Astrocyte (in vitro differentiated cells and primary cell): ENCODE data around the gene EPS15. TPM values are rescaled to one million over a fixed set of nuclear protein-coding genes. Genes with fewer than 3 reads are reported as not detected.
A peak's percentile ranks its signal among the peaks of the same experiment; 100 is the strongest.

Experiments used
- DNase-seq: peaks from one replicate; pipeline ENCODE4 v3.0.0-alpha.2; 2010; ENCODE audit warnings: low read depth
- FAIRE-seq: peaks from 2 replicates; lab custom pipeline; 2011; peaks lifted over from hg19 to GRCh38; lab: Jason Lieb, UNC
- H2AFZ ChIP-seq: 2 replicates; pipeline ENCODE4 v1.6.0; 2012; ENCODE audit warnings: low read depth, low read length, inconsistent platforms
- H3K27ac ChIP-seq: 2 replicates; pipeline ENCODE4 v1.5.1; 2011; ENCODE audit warnings: low read depth, low read length, inconsistent platforms
- H3K27me3 ChIP-seq: 2 replicates; pipeline ENCODE4 v1.6.0; 2011; ENCODE audit warnings: low read length, inconsistent platforms; ENCODE audit not compliant: insufficient read depth
- H3K36me3 ChIP-seq: 2 replicates; pipeline ENCODE4 v1.5.1; 2011; ENCODE audit warnings: low read length, inconsistent platforms; ENCODE audit not compliant: insufficient read depth
- H3K4me1 ChIP-seq: 2 replicates; pipeline ENCODE4 v1.5.1; 2011; ENCODE audit warnings: low read length, inconsistent platforms; ENCODE audit not compliant: insufficient read depth
- H3K4me2 ChIP-seq: 2 replicates; pipeline ENCODE4 v1.6.0; 2012; ENCODE audit warnings: low read length, inconsistent platforms
- H3K4me3 ChIP-seq: 2 replicates; pipeline ENCODE4 v1.5.1; 2011; ENCODE audit warnings: low read depth, mild to moderate bottlenecking, low read length, inconsistent platforms; ENCODE audit not compliant: insufficient read depth
- H3K79me2 ChIP-seq: 2 replicates; pipeline ENCODE4 v1.6.0; 2012; ENCODE audit warnings: mild to moderate bottlenecking, low read length, inconsistent platforms; ENCODE audit not compliant: insufficient read depth
- H3K9ac ChIP-seq: 2 replicates; pipeline ENCODE4 v1.6.0; 2012; ENCODE audit warnings: mild to moderate bottlenecking, low read length, inconsistent platforms
- H3K9me3 ChIP-seq: 2 replicates; pipeline ENCODE4 v1.5.1; 2012; ENCODE audit warnings: low read depth, mild to moderate bottlenecking, low read length, inconsistent platforms; ENCODE audit not compliant: insufficient read depth
- H4K20me1 ChIP-seq: 2 replicates; pipeline ENCODE4 v1.6.0; 2012; ENCODE audit warnings: low read length, inconsistent platforms; ENCODE audit not compliant: insufficient read depth
- H3K27ac Mint-ChIP-seq: one replicate; pipeline ENCODE4 v1.8.0; 2021; ENCODE audit warnings: mild to moderate bottlenecking, mixed read lengths; ENCODE audit not compliant: unreplicated experiment
- H3K27me3 Mint-ChIP-seq: one replicate; pipeline ENCODE4 v1.8.0; 2021; ENCODE audit warnings: low read depth, mixed read lengths; ENCODE audit not compliant: unreplicated experiment
- H3K36me3 Mint-ChIP-seq: one replicate; pipeline ENCODE4 v1.8.0; 2021; ENCODE audit warnings: low read depth, mixed read lengths; ENCODE audit not compliant: unreplicated experiment
- H3K4me1 Mint-ChIP-seq: one replicate; pipeline ENCODE4 v1.8.0; 2021; ENCODE audit warnings: low read depth, mixed read lengths; ENCODE audit not compliant: unreplicated experiment
- H3K4me3 Mint-ChIP-seq: one replicate; pipeline ENCODE4 v1.8.0; 2021; ENCODE audit warnings: mild to moderate bottlenecking, moderate library complexity, mixed read lengths; ENCODE audit not compliant: unreplicated experiment
- H3K9me3 Mint-ChIP-seq: one replicate; pipeline ENCODE4 v1.8.0; 2021; ENCODE audit warnings: mild to moderate bottlenecking, mixed read lengths; ENCODE audit not compliant: unreplicated experiment
- EZH2 ChIP-seq: IDR thresholded peaks from 2 replicates; pipeline ENCODE4 v1.6.1; 2012; ENCODE audit warnings: mild to moderate bottlenecking, low read length, inconsistent platforms; ENCODE audit not compliant: insufficient read depth
- total RNA-seq: library from RNA; stranded (reverse); gene quantifications from 2 replicates; pipeline ENCODE4 v1.2.1, GENCODE V29; 2021
- TF ChIP-seq, protein P1 (sequence below): IDR thresholded peaks from 2 replicates; pipeline ENCODE4 v1.5.1; 2011; ENCODE audit warnings: low read depth, mild to moderate bottlenecking, inconsistent platforms, low read length, moderate library complexity; ENCODE audit not compliant: insufficient read depth

Gene EPS15
- total RNA-seq, 1 donor from 2014 or later = 70.6 TPM

GRCh38 chr1:51417496-51418383, 101.3 kb downstream of the EPS15 start:
- Histone ChIP-seq H3K4me2 (peak overlapping the region; percentile 38), H3K4me1 (peaks cover 8% of the 10 kb centered on the region), H3K79me2 (no peaks in the 10 kb centered on the region), H3K36me3 (no peaks in the 10 kb centered on the region), H3K27me3 (no peaks in the 10 kb centered on the region), H2AFZ (no peak overlapping the region), H3K4me3 (no peak overlapping the region), H4K20me1 (no peaks in the 10 kb centered on the region), H3K9ac (no peak overlapping the region), H3K27ac (peak overlapping the region; percentile 28), H3K9me3 (no peaks in the 10 kb centered on the region)
- no peaks in the 10 kb centered on the region for H3K27me3 Mint-ChIP-seq
- FAIRE-seq = peak; percentile 72
- no peaks in the 10 kb centered on the region for H3K9me3 Mint-ChIP-seq
- no peak for TF ChIP-seq EZH2
- TF ChIP-seq, protein P1, sequence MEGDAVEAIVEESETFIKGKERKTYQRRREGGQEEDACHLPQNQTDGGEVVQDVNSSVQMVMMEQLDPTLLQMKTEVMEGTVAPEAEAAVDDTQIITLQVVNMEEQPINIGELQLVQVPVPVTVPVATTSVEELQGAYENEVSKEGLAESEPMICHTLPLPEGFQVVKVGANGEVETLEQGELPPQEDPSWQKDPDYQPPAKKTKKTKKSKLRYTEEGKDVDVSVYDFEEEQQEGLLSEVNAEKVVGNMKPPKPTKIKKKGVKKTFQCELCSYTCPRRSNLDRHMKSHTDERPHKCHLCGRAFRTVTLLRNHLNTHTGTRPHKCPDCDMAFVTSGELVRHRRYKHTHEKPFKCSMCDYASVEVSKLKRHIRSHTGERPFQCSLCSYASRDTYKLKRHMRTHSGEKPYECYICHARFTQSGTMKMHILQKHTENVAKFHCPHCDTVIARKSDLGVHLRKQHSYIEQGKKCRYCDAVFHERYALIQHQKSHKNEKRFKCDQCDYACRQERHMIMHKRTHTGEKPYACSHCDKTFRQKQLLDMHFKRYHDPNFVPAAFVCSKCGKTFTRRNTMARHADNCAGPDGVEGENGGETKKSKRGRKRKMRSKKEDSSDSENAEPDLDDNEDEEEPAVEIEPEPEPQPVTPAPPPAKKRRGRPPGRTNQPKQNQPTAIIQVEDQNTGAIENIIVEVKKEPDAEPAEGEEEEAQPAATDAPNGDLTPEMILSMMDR = no peak
- DNase-seq = peak; percentile 61
- H3K4me3 Mint-ChIP-seq = no peak overlapping the region
- H3K4me1 Mint-ChIP-seq = peaks cover 40% of the 10 kb centered on the region
- H3K36me3 Mint-ChIP-seq = peaks cover 2% of the 10 kb centered on the region
- peak overlapping the region; percentile 64 for H3K27ac Mint-ChIP-seq

- H3K9me3 ChIP-seq = no peaks in the 10 kb centered on the region
- peak overlapping the region; percentile 23 for H3K27ac ChIP-seq
- Mint-ChIP-seq H3K27me3 (no peaks in the 10 kb centered on the region), H3K36me3 (peaks cover 2% of the 10 kb centered on the region), H3K4me1 (peaks cover 33% of the 10 kb centered on the region), H3K4me3 (no peak overlapping the region), H3K9me3 (no peaks in the 10 kb centered on the region), H3K27ac (peak overlapping the region; percentile 64)
- no peaks in the 10 kb centered on the region for H3K36me3 ChIP-seq
- TF ChIP-seq, protein P1 = no peak
- TF ChIP-seq EZH2 = no peak
- no peak overlapping the region for H3K4me3 ChIP-seq
- no peak overlapping the region for H3K9ac ChIP-seq
- peaks cover 8% of the 10 kb centered on the region for H3K4me1 ChIP-seq
- DNase-seq = no peak
- no peak overlapping the region for H3K4me2 ChIP-seq
- no peak for FAIRE-seq
- no peak overlapping the region for H2AFZ ChIP-seq
- H3K27me3 ChIP-seq = no peaks in the 10 kb centered on the region
- H3K79me2 ChIP-seq = no peaks in the 10 kb centered on the region
- no peaks in the 10 kb centered on the region for H4K20me1 ChIP-seq
Observed at GRCh38 chr1:51416910-51417309, 102.2 kb downstream of the EPS15 start.

DNA sequence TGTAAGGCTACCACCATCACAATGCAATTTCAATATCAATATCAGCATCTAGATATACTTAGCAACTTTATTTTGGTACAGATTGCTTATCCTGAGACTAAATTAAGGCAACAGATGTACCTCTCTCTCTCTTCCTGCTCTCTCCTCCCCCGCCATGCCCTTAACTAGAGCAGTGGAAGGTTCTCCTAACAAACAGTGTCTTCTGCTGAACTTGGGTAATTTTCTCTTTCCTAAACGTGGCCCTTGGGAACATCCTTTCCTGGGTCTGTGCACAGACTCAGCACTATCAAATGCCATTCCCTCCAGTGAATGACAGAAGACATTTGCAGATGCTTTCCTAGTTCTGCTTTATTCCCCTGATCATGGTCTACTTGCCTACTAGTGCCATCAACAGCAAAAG, 103.1 kb downstream of the EPS15 start:
- Histone ChIP-seq H3K9me3 (no peaks in the 10 kb centered on the region), H4K20me1 (no peaks in the 10 kb centered on the region), H2AFZ (no peak overlapping the region), H3K4me3 (no peak overlapping the region), H3K9ac (no peak overlapping the region), H3K79me2 (no peaks in the 10 kb centered on the region), H3K36me3 (no peaks in the 10 kb centered on the region), H3K27me3 (no peaks in the 10 kb centered on the region), H3K4me2 (no peak overlapping the region), H3K27ac (no peak overlapping the region), H3K4me1 (peaks cover 8% of the 10 kb centered on the region)
- Mint-ChIP-seq H3K9me3 (no peaks in the 10 kb centered on the region), H3K4me1 (peaks cover 35% of the 10 kb centered on the region), H3K27ac (no peak overlapping the region), H3K27me3 (no peaks in the 10 kb centered on the region), H3K36me3 (peaks cover 2% of the 10 kb centered on the region), H3K4me3 (peak overlapping the region; percentile 45)
- FAIRE-seq = no peak
- no peak for DNase-seq
- TF ChIP-seq, protein P1 = no peak
- TF ChIP-seq EZH2 = no peak
